GM18499 (cell line): ENCODE data around the gene KLHL12.

Experiments used
- ATAC-seq: cut with Tn5 transposase; IDR thresholded peaks from one replicate; pipeline ENCODE4 v1.9.1; 2021; ENCODE audit warnings: moderate number of reproducible peaks; ENCODE audit not compliant: insufficient read depth, unreplicated experiment

Gene KLHL12

GRCh38 chr1:202848191-202848542 lies 78.9 kb downstream of the KLHL12 start:
- peak; percentile 82 for ATAC-seq

GRCh38 chr1:202844935-202845334 lies 82.1 kb downstream of the KLHL12 start:
- ATAC-seq, result no peak

- ATAC-seq, result no peak
Observed at GRCh38 chr1:202844259-202844658, 82.8 kb downstream of the KLHL12 start.

GRCh38 chr1:202843081-202843480 lies 84.0 kb downstream of the KLHL12 start:
- no peak for ATAC-seq
